ENCODE data around the gene ATP13A1.

DNA sequence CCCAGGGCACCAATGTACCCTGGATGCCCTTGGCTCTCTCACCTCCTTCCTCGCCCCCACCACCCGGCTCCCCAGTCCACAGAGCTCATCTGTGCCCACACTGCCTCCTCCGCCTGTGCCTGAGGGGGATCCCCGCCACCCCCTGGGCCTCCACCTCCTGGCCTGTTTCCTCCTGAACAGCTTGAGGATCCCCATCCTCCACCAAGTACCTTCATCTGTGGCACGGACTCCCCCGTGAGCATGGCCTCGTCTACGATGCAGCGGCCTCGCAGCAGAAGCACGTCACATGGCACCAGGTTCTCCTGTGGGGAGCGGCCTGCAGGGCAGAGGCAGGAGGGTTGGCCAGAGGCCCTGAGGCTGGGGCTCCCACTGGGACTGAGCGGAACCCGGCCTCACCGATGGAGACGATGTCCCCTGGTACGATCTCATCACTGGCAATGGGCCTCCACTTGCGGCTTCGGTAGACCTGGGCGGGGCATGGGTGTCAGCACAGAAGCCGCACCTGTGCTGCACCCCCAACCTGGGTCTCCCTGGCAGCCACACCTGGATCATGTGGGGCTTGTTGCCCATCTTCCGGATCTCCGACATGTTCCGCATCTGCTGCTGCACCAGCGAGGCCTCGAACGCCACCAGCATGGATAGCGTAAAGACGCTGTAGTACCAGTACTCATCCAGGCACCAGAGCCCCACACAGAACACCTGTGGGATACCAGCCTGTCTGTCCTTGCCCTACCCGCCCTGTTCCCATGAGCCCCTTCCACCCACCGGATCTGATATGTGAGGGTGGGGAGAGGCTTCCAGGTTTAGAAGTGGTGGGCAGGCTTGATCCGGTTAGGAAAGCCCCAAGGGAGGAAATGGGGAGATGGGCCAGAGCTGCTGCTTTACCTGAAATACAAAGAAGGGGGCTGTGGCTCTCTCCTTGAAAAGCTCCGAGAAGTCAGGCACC is 6.8 kb downstream of the ATP13A1 start:
- TF ChIP-seq, protein P1, sequence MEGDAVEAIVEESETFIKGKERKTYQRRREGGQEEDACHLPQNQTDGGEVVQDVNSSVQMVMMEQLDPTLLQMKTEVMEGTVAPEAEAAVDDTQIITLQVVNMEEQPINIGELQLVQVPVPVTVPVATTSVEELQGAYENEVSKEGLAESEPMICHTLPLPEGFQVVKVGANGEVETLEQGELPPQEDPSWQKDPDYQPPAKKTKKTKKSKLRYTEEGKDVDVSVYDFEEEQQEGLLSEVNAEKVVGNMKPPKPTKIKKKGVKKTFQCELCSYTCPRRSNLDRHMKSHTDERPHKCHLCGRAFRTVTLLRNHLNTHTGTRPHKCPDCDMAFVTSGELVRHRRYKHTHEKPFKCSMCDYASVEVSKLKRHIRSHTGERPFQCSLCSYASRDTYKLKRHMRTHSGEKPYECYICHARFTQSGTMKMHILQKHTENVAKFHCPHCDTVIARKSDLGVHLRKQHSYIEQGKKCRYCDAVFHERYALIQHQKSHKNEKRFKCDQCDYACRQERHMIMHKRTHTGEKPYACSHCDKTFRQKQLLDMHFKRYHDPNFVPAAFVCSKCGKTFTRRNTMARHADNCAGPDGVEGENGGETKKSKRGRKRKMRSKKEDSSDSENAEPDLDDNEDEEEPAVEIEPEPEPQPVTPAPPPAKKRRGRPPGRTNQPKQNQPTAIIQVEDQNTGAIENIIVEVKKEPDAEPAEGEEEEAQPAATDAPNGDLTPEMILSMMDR (IDR thresholded peaks at IDR 0.05): no peak
- TF ChIP-seq, protein P2, sequence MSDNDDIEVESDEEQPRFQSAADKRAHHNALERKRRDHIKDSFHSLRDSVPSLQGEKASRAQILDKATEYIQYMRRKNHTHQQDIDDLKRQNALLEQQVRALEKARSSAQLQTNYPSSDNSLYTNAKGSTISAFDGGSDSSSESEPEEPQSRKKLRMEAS (IDR thresholded peaks at IDR 0.05; ENCODE audit: low read depth): no peak
- TF ChIP-seq GABPA (IDR thresholded peaks at IDR 0.05; ENCODE audit: low read depth) (no peak), SIN3A (IDR thresholded peaks at IDR 0.05; ENCODE audit: borderline replicate concordance, low read depth, low read length) (no peak), MXI1 (IDR thresholded peaks at IDR 0.05; ENCODE audit: low read depth, low read length) (no peak), YY1 (IDR thresholded peaks at IDR 0.05; ENCODE audit: low read depth) (no peak)
